DMS79 treated with DMSO at 0.1 percent for 48 hours (cell line): ENCODE measurements around the gene NASP.

Source experiments
- DNase-seq: peaks from one replicate; lab custom pipeline; 2025; lab: John Stamatoyannopoulos, UW

Gene NASP

DNA sequence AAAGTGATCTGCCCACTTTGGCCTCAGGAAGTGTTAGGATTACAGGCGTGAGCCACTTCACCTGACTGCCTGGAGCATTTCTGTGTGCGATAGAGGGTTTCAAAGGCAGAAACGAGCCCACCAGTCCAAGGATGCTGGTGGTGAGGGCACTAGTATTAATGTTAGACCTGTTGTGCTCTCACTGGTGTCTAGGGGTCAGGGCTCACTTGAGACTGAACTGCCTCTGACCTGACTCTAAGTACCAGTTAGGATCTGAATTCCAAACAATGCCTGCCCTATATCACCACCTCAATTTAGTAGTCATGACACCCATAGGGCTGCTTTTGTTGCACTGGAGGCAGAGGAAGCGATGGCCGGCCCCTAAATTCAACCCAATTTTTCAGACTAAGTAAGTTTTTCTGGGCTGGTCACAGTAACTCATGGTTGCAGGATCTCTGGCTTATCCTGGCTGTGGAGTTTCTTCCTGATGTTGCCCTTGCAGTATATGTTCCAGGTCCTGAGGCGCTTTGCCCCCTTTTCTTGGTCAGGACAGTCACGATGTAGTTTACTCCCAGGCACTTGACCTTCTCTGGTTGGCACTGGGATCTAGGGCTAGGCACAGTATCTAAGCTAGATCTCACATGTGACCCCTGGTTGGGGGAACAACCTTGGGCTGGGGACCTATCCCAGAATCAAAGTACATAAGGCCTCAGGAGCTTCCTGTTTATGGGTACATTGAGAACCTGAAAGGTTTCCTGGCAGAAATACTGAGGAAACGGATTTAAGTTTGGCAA lies 35.5 kb downstream of the NASP start:
- DNase-seq: no peak

GRCh38 chr1:45620588-45621500 lies 37.0 kb downstream of the NASP start:
- DNase-seq: no peak

DNA sequence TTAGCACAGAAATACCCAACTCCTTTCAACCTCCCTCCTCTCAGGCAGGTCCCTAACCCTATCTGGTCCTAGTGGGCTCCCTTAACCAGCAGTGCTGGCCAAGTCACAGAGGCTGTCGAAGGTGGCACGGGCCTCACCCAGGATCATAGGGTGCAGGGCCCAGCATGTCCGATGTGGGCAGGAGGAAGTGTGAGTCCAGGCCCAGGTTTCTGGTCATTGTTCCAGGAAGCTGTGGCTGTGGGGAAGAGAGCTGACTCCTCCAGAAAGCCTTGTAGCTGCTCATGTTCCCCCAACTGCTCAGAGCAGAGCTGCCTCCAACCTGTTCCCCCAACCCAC lies 37.6 kb downstream of the NASP start:
- no peak for DNase-seq

DNA sequence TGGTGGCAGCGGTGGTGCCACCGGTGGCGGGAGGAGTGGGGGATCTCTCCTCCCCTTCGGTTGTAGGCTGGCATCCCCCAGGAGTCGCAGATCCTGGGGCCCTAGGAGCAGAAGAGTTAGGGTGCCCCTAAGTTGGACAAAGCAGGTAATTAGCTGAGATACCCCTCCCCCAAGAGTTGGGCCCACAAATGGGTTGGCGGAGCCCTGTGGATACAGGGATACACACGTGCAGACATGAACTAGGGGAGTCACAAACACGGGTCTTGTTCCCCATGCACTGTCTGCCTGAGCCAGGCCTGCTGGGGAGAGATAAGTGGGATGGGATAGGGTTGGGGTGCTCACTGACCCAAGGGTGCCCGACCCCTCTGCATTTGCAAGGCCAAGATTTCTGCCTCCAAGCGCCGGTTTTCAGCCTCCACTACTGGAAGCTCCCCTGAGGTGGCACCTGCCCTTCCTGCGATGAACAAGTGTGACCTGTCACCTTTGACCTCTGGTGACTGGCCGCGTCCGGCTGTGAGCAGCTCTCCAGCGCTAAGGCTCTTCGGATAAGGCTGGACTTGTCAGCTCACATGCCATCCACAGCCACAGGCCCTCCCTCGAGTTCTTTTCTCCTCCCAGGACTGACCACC lies 38.2 kb downstream of the NASP start:
- no peak for DNase-seq

GRCh38 chr1:45622524-45623394 lies 38.9 kb downstream of the NASP start:
- no peak for DNase-seq

DNA sequence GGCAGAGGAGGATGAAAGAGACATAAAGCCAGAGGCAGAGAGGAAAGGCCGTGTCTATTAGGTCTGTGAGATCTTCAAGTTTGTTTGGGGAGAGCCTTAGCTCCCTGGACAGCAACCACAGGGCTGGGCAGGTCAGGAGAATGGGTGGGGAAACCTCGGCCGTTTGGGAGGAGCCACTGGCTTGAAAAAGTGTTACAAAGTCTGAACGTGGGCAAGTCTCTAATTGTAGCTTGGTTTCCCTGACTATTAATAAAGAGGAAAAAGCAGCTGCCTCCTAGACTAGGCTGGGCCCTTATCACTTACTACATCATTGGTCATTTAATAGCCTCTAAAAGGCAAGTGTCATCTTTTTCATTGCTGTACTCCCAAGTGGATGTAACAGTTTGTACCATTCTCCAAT lies 40.1 kb downstream of the NASP start, which contains the start of gene CCDC17:
TSS of gene CCDC17 (minus strand) at position 83 of the 400 bp plus-strand sequence. CDS start 145 bp downstream, outside the sequence.
- DNase-seq: no peak

DNA sequence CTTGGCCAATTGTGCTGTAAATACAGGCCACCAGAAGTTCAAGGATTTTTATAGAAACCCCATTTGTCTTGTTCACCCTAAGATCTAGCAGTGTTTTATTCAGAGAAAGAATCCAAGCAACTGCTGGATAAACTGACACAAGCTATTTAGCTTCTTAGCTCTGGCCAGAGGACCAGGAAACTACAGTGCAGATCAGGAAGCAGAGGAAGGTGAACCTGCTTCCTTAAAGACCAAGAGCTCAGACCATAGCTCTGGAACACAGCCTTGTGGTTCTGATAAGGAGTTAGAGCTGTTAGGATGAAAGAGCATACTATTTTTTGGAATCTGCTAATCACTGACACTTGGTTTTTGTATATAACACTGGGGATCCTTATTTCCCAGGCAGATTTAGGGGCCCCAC lies 45.2 kb downstream of the NASP start:
- DNase-seq: no peak

- DNase-seq: no peak
Observed at GRCh38 chr1:45630429-45630828, 46.6 kb downstream of the NASP start.

GRCh38 chr1:45635211-45635610 lies 51.4 kb downstream of the NASP start:
- DNase-seq: no peak

DNA sequence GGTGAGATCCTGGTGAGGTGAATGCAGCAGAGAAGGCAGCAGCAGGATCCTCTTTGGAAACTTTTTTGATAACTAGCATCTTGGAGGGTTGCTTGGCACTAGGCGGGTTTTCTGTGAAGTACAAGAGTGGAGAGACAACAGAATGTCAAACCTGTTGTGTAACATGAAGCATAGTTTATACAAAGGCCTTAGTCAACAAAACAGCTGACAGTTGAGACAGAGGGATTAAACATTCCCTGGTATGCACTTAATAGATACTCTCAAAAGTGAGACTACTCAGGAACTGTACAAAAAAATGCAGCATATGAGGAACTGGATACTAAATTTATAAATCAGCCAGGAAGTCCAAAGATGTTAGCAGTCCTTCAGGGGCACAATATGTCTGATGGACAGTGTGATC lies 56.5 kb downstream of the NASP start:
- no peak for DNase-seq

- no peak for DNase-seq
Observed at GRCh38 chr1:45643321-45643720, 59.5 kb downstream of the NASP start.

GRCh38 chr1:45643978-45644377 lies 60.1 kb downstream of the NASP start:
- no peak for DNase-seq

- DNase-seq: no peak
Observed at GRCh38 chr1:45644661-45645060, 60.8 kb downstream of the NASP start.

GRCh38 chr1:45647248-45648021 lies 63.6 kb downstream of the NASP start:
- DNase-seq: no peak

DNA sequence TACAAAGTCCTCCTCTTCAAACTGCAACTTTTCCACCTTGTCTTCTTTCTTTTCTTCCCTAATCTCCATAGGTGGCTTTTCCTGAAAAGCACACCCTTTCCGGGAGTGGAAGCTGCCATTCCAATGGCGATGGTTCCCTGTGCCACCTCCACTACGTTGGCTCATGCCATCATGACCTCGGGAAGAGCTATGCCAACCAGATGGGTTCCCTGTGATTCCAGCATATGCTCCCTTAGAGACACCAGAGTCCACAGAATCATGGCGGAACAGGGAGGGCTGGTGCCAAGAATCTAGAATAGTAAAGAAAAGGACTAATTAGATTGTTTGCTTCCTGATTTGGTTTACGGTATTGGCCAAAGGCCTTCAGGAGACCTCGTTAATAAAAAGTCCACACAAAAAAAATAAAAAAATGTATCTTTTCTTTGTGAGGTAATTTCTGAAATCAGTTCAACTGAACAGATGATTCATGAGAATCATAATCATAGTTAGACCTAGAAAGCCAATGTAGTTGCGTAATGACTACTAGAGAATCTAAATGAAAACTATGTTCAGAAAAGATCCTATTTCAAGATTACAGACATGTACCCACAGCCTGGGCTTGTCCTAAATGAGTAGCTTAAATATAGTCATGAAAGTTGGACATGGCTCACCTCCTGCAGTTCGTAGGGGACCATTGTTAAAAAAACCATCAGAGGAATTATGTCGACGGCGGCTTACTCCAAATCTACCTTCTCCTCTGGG lies 70.9 kb downstream of the NASP start:
- DNase-seq: no peak

GRCh38 chr1:45656573-45657226 lies 72.9 kb downstream of the NASP start:
- DNase-seq: no peak

DNA sequence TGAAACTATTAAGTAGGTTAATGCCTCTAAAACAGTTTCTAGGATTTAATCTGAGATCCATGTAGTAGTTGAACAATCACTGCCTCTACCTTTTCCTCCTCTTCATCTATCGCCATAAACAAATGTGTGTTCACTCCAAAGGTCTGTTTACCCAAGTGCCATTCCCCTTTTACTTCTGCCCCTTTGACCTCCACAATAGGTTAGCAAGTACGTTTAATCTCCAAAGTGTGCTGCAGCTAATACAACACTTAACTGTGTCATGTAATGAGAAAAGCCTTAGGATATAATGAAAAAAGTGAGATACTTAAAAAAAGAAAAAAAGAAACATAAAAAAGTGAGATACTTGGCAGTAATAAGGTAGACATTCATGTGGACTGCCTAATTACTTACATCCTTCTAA lies 74.3 kb downstream of the NASP start:
- DNase-seq: no peak

- no peak for DNase-seq
Observed at GRCh38 chr1:45659222-45659621, 75.4 kb downstream of the NASP start.

- DNase-seq: no peak
Observed at GRCh38 chr1:45660336-45660735, 76.5 kb downstream of the NASP start.

GRCh38 chr1:45666836-45667235 lies 83.0 kb downstream of the NASP start:
- DNase-seq: no peak
